ENCODE data around the gene HES4. TPM values are rescaled to one million over a fixed set of nuclear protein-coding genes. Genes with fewer than 3 reads are reported as not detected.

HES4 gene
- total RNA-seq, 1 experiment from 2014 or later: 18.5 TPM

- TF ChIP-seq EZH2 (IDR thresholded peaks at IDR 0.05; ENCODE audit: borderline replicate concordance, low read depth, low read length, poor library complexity, severe bottlenecking) (no peak), CTCF (conservative IDR thresholded peaks at IDR 0.05; ENCODE audit: low read depth, low read length) (no peak)
- CTCF ChIA-PET: no interaction called here
- Histone ChIP-seq H3K9me3 (ENCODE audit: low read depth, low read length, poor library complexity, severe bottlenecking) (no peaks in the 10 kb centered on the region), H3K27me3 (replicated peaks; ENCODE audit: insufficient read depth, low read depth, low read length, poor library complexity) (no peaks in the 10 kb centered on the region), H3K4me1 (ENCODE audit: insufficient read depth, low read length, poor library complexity, severe bottlenecking) (no peaks in the 10 kb centered on the region), H3K36me3 (ENCODE audit: insufficient read depth, low read length, poor library complexity, severe bottlenecking) (peaks cover 29% of the 10 kb centered on the region), H3K27ac (ENCODE audit: low read depth, low read length, poor library complexity, severe bottlenecking) (no peak overlapping the region), H3K4me3 (ENCODE audit: low read depth, low read length, poor library complexity, severe bottlenecking) (no peak overlapping the region)
- intact Hi-C loops (cut with micrococcal nuclease; ENCODE audit: unreplicated experiment): no loop called here
- no peak for DNase-seq (ENCODE audit: low spot score)
- POLR2A ChIA-PET (ENCODE audit: low non-redundant PET): no interaction called here
- no TSS peak for BruUV-seq (replicated peaks)
Observed at GRCh38 chr1:1047407-1047806, 47.5 kb upstream of the HES4 start.

- Histone ChIP-seq H3K27me3 (replicated peaks; ENCODE audit: insufficient read depth, low read depth, low read length, poor library complexity) (no peaks in the 10 kb centered on the region), H3K4me3 (ENCODE audit: low read depth, low read length, poor library complexity, severe bottlenecking) (no peak overlapping the region), H3K36me3 (ENCODE audit: insufficient read depth, low read length, poor library complexity, severe bottlenecking) (peaks cover 25% of the 10 kb centered on the region), H3K4me1 (ENCODE audit: insufficient read depth, low read length, poor library complexity, severe bottlenecking) (no peaks in the 10 kb centered on the region), H3K27ac (ENCODE audit: low read depth, low read length, poor library complexity, severe bottlenecking) (no peak overlapping the region), H3K9me3 (ENCODE audit: low read depth, low read length, poor library complexity, severe bottlenecking) (no peaks in the 10 kb centered on the region)
- no peak for DNase-seq (ENCODE audit: low spot score)
- intact Hi-C loops (cut with micrococcal nuclease; ENCODE audit: unreplicated experiment): no loop called here
- BruUV-seq (replicated peaks): no TSS peak
- POLR2A ChIA-PET (ENCODE audit: low non-redundant PET): no interaction called here
- no peak for TF ChIP-seq CTCF (conservative IDR thresholded peaks at IDR 0.05; ENCODE audit: low read depth, low read length)
- TF ChIP-seq EZH2 (IDR thresholded peaks at IDR 0.05; ENCODE audit: borderline replicate concordance, low read depth, low read length, poor library complexity, severe bottlenecking): no peak
- CTCF ChIA-PET: no interaction called here
Observed at GRCh38 chr1:1046767-1047166, 46.9 kb upstream of the HES4 start.

- H3K4me3 ChIP-seq (ENCODE audit: low read depth, low read length, poor library complexity, severe bottlenecking): no peak overlapping the region
- H3K9me3 ChIP-seq (ENCODE audit: low read depth, low read length, poor library complexity, severe bottlenecking): no peaks in the 10 kb centered on the region
- peaks cover 21% of the 10 kb centered on the region for H3K36me3 ChIP-seq (ENCODE audit: insufficient read depth, low read length, poor library complexity, severe bottlenecking)
- CTCF ChIA-PET: no interaction called here
- TF ChIP-seq EZH2 (IDR thresholded peaks at IDR 0.05; ENCODE audit: borderline replicate concordance, low read depth, low read length, poor library complexity, severe bottlenecking): no peak
- no peak for TF ChIP-seq CTCF (conservative IDR thresholded peaks at IDR 0.05; ENCODE audit: low read depth, low read length)
- H3K4me1 ChIP-seq (ENCODE audit: insufficient read depth, low read length, poor library complexity, severe bottlenecking): no peaks in the 10 kb centered on the region
- POLR2A ChIA-PET (ENCODE audit: low non-redundant PET): no interaction called here
- intact Hi-C loops (cut with micrococcal nuclease; ENCODE audit: unreplicated experiment): no loop called here
- H3K27me3 ChIP-seq (replicated peaks; ENCODE audit: insufficient read depth, low read depth, low read length, poor library complexity): no peaks in the 10 kb centered on the region
- BruUV-seq (replicated peaks): no TSS peak
- DNase-seq (ENCODE audit: low spot score): no peak
- no peak overlapping the region for H3K27ac ChIP-seq (ENCODE audit: low read depth, low read length, poor library complexity, severe bottlenecking)
Observed at GRCh38 chr1:1046243-1046642, 46.3 kb upstream of the HES4 start.

Data from A673 (cell line).